ENCODE measurements around the gene MAGI2.

MAGI2 gene

GRCh38 chr7:79008786-79009185 lies 444.7 kb downstream of the MAGI2 start:
- Histone ChIP-seq H3K27ac (ENCODE audit: low read length) (no peak overlapping the region), H3K4me2 (ENCODE audit: insufficient read depth, low read length) (no peak overlapping the region), H3K4me3 (ENCODE audit: low read depth in 1 of 2, low read length in 2 of 2) (no peak overlapping the region), H3K9me3 (ENCODE audit: insufficient read depth, low read length, severe bottlenecking) (no peaks in the 10 kb centered on the region), H3K4me1 (ENCODE audit: insufficient read depth, low read length) (no peaks in the 10 kb centered on the region), H2AFZ (ENCODE audit: low read depth, low read length) (no peak overlapping the region), H3K9ac (ENCODE audit: low read depth, low read length) (no peak overlapping the region), H3K27me3 (ENCODE audit: insufficient read depth, low read length, poor library complexity) (no peaks in the 10 kb centered on the region), H3K79me2 (ENCODE audit: insufficient read depth, low read length) (no peaks in the 10 kb centered on the region), H4K20me1 (ENCODE audit: insufficient read depth, low read length) (no peaks in the 10 kb centered on the region), H3K36me3 (ENCODE audit: insufficient read depth, low read length) (no peaks in the 10 kb centered on the region)
- TF ChIP-seq CTCF (IDR thresholded peaks at IDR 0.05; ENCODE audit: borderline replicate concordance, extremely low read depth, low read length, poor library complexity, severe bottlenecking) = no peak
- TF ChIP-seq EZH2 (IDR thresholded peaks at IDR 0.05; ENCODE audit: borderline replicate concordance, low read depth, low read length, severe bottlenecking) = no peak
- ATAC-seq (ENCODE audit: insufficient read depth, low read depth) = no peak
- DNase-seq = no peak

- Histone ChIP-seq H3K9me3 (ENCODE audit: insufficient read depth, low read length, severe bottlenecking) (no peaks in the 10 kb centered on the region), H2AFZ (ENCODE audit: low read depth, low read length) (no peak overlapping the region), H3K9ac (ENCODE audit: low read depth, low read length) (no peak overlapping the region), H3K36me3 (ENCODE audit: insufficient read depth, low read length) (no peaks in the 10 kb centered on the region), H3K79me2 (ENCODE audit: insufficient read depth, low read length) (no peaks in the 10 kb centered on the region), H4K20me1 (ENCODE audit: insufficient read depth, low read length) (no peaks in the 10 kb centered on the region), H3K4me3 (ENCODE audit: low read depth in 1 of 2, low read length in 2 of 2) (no peak overlapping the region), H3K27me3 (ENCODE audit: insufficient read depth, low read length, poor library complexity) (no peaks in the 10 kb centered on the region), H3K4me1 (ENCODE audit: insufficient read depth, low read length) (no peaks in the 10 kb centered on the region), H3K27ac (ENCODE audit: low read length) (no peak overlapping the region), H3K4me2 (ENCODE audit: insufficient read depth, low read length) (no peak overlapping the region)
- ATAC-seq (ENCODE audit: insufficient read depth, low read depth) = no peak
- DNase-seq = no peak
- TF ChIP-seq CTCF (IDR thresholded peaks at IDR 0.05; ENCODE audit: borderline replicate concordance, extremely low read depth, low read length, poor library complexity, severe bottlenecking) = no peak
- no peak for TF ChIP-seq EZH2 (IDR thresholded peaks at IDR 0.05; ENCODE audit: borderline replicate concordance, low read depth, low read length, severe bottlenecking)
Measured at GRCh38 chr7:78996013-78996412, 457.5 kb downstream of the MAGI2 start.

GRCh38 chr7:78993341-78993740 lies 460.1 kb downstream of the MAGI2 start:
- Histone ChIP-seq H3K27ac (ENCODE audit: low read length) (no peak overlapping the region), H3K79me2 (ENCODE audit: insufficient read depth, low read length) (no peaks in the 10 kb centered on the region), H3K4me2 (ENCODE audit: insufficient read depth, low read length) (no peak overlapping the region), H2AFZ (ENCODE audit: low read depth, low read length) (no peak overlapping the region), H3K27me3 (ENCODE audit: insufficient read depth, low read length, poor library complexity) (no peaks in the 10 kb centered on the region), H3K36me3 (ENCODE audit: insufficient read depth, low read length) (no peaks in the 10 kb centered on the region), H4K20me1 (ENCODE audit: insufficient read depth, low read length) (no peaks in the 10 kb centered on the region), H3K9ac (ENCODE audit: low read depth, low read length) (no peak overlapping the region), H3K9me3 (ENCODE audit: insufficient read depth, low read length, severe bottlenecking) (no peaks in the 10 kb centered on the region), H3K4me1 (ENCODE audit: insufficient read depth, low read length) (no peaks in the 10 kb centered on the region), H3K4me3 (ENCODE audit: low read depth in 1 of 2, low read length in 2 of 2) (no peak overlapping the region)
- TF ChIP-seq CTCF (IDR thresholded peaks at IDR 0.05; ENCODE audit: borderline replicate concordance, extremely low read depth, low read length, poor library complexity, severe bottlenecking) (no peak), EZH2 (IDR thresholded peaks at IDR 0.05; ENCODE audit: borderline replicate concordance, low read depth, low read length, severe bottlenecking) (no peak)
- peak; percentile 44; the same call in 1 of the 3 replicates for ATAC-seq (ENCODE audit: insufficient read depth, low read depth)
- no peak for DNase-seq

GRCh38 chr7:78985509-78985908 lies 468.0 kb downstream of the MAGI2 start:
- Histone ChIP-seq H3K4me1 (ENCODE audit: insufficient read depth, low read length) (no peaks in the 10 kb centered on the region), H3K4me3 (ENCODE audit: low read depth in 1 of 2, low read length in 2 of 2) (no peak overlapping the region), H3K27me3 (ENCODE audit: insufficient read depth, low read length, poor library complexity) (no peaks in the 10 kb centered on the region), H2AFZ (ENCODE audit: low read depth, low read length) (no peak overlapping the region), H3K4me2 (ENCODE audit: insufficient read depth, low read length) (no peak overlapping the region), H3K9ac (ENCODE audit: low read depth, low read length) (no peak overlapping the region), H3K9me3 (ENCODE audit: insufficient read depth, low read length, severe bottlenecking) (no peaks in the 10 kb centered on the region), H4K20me1 (ENCODE audit: insufficient read depth, low read length) (no peaks in the 10 kb centered on the region), H3K36me3 (ENCODE audit: insufficient read depth, low read length) (no peaks in the 10 kb centered on the region), H3K79me2 (ENCODE audit: insufficient read depth, low read length) (no peaks in the 10 kb centered on the region), H3K27ac (ENCODE audit: low read length) (no peak overlapping the region)
- TF ChIP-seq CTCF (IDR thresholded peaks at IDR 0.05; ENCODE audit: borderline replicate concordance, extremely low read depth, low read length, poor library complexity, severe bottlenecking) (no peak), EZH2 (IDR thresholded peaks at IDR 0.05; ENCODE audit: borderline replicate concordance, low read depth, low read length, severe bottlenecking) (no peak)
- DNase-seq = no peak
- no peak for ATAC-seq (ENCODE audit: insufficient read depth, low read depth)

Measured in DND-41 (cell line).